Measurements from ENCODE around the gene ITGA1.

The ITGA1 gene

GRCh38 chr5:52808316-52808901 is 20.7 kb downstream of the ITGA1 start:
- H3K4me1 ChIP-seq (ENCODE audit: insufficient read depth, poor library complexity, severe bottlenecking): peaks cover 38% of the 10 kb centered on the region
- no peaks in the 10 kb centered on the region for H3K9me3 ChIP-seq (ENCODE audit: severe bottlenecking)
- H3K27ac ChIP-seq (ENCODE audit: poor library complexity, severe bottlenecking): no peak overlapping the region

GRCh38 chr5:52809884-52810283 is 22.2 kb downstream of the ITGA1 start:
- peak overlapping the region; percentile 10 for H3K27ac ChIP-seq (ENCODE audit: poor library complexity, severe bottlenecking)
- DNase-seq (ENCODE audit: low spot score): no peak

More at GRCh38 chr5:52808316-52808901, 20.7 kb downstream of the ITGA1 start:
- no peaks in the 10 kb centered on the region for H3K27me3 ChIP-seq (ENCODE audit: insufficient read depth, poor library complexity, severe bottlenecking)
- ATAC-seq (ENCODE audit: low read depth) (no peak), DNase-seq (ENCODE audit: low spot score) (no peak)
- no peak for TF ChIP-seq CTCF (IDR thresholded peaks at IDR 0.05; ENCODE audit: poor library complexity, severe bottlenecking)
- H3K36me3 ChIP-seq (ENCODE audit: low read depth): peaks cover 24% of the 10 kb centered on the region
- no peak overlapping the region for H3K4me3 ChIP-seq (ENCODE audit: severe bottlenecking)

GRCh38 chr5:52810426-52810825 is 22.7 kb downstream of the ITGA1 start:
- no peak overlapping the region for H3K4me3 ChIP-seq (ENCODE audit: severe bottlenecking)
- peak overlapping the region; percentile 10 for H3K27ac ChIP-seq (ENCODE audit: poor library complexity, severe bottlenecking)
- H3K9me3 ChIP-seq (ENCODE audit: severe bottlenecking): no peaks in the 10 kb centered on the region
- H3K27me3 ChIP-seq (ENCODE audit: insufficient read depth, poor library complexity, severe bottlenecking): no peaks in the 10 kb centered on the region
- no peak for DNase-seq (ENCODE audit: low spot score)
- H3K4me1 ChIP-seq (ENCODE audit: insufficient read depth, poor library complexity, severe bottlenecking): peaks cover 26% of the 10 kb centered on the region
- peaks cover 6% of the 10 kb centered on the region; the same call in 1 of the 2 replicates for H3K36me3 ChIP-seq (ENCODE audit: low read depth)
- TF ChIP-seq CTCF (IDR thresholded peaks at IDR 0.05; ENCODE audit: poor library complexity, severe bottlenecking): no peak
- ATAC-seq (ENCODE audit: low read depth): no peak

More at GRCh38 chr5:52809884-52810283, 22.2 kb downstream of the ITGA1 start:
- H3K4me3 ChIP-seq (ENCODE audit: severe bottlenecking): no peak overlapping the region
- no peaks in the 10 kb centered on the region for H3K9me3 ChIP-seq (ENCODE audit: severe bottlenecking)
- H3K36me3 ChIP-seq (ENCODE audit: low read depth): peaks cover 10% of the 10 kb centered on the region
- peak; percentile 48; the same call in 1 of the 3 replicates for ATAC-seq (ENCODE audit: low read depth)
- peaks cover 27% of the 10 kb centered on the region for H3K4me1 ChIP-seq (ENCODE audit: insufficient read depth, poor library complexity, severe bottlenecking)
- H3K27me3 ChIP-seq (ENCODE audit: insufficient read depth, poor library complexity, severe bottlenecking): no peaks in the 10 kb centered on the region
- TF ChIP-seq CTCF (IDR thresholded peaks at IDR 0.05; ENCODE audit: poor library complexity, severe bottlenecking): no peak

- no peak for DNase-seq (ENCODE audit: low spot score)
- no peak for TF ChIP-seq CTCF (IDR thresholded peaks at IDR 0.05; ENCODE audit: poor library complexity, severe bottlenecking)
- Histone ChIP-seq H3K36me3 (ENCODE audit: low read depth) (no peaks in the 10 kb centered on the region; the same call in 1 of the 2 replicates), H3K4me1 (ENCODE audit: insufficient read depth, poor library complexity, severe bottlenecking) (peaks cover 26% of the 10 kb centered on the region), H3K4me3 (ENCODE audit: severe bottlenecking) (no peak overlapping the region), H3K27me3 (ENCODE audit: insufficient read depth, poor library complexity, severe bottlenecking) (no peaks in the 10 kb centered on the region), H3K27ac (ENCODE audit: poor library complexity, severe bottlenecking) (peak overlapping the region; percentile 10), H3K9me3 (ENCODE audit: severe bottlenecking) (no peaks in the 10 kb centered on the region)
- peak; percentile 73 for ATAC-seq (ENCODE audit: low read depth)
Observed at GRCh38 chr5:52811067-52811749, 23.5 kb downstream of the ITGA1 start.

Data from RWPE2 (cell line).